Activated naive CD4-positive, alpha-beta T cell treated with anti-CD3 and anti-CD28 coated beads, Interleukin-2, amount 50 U/mL, for 72 hours (primary cell): ENCODE data around the gene NDUFB8. TPM values are rescaled to one million over a fixed set of nuclear protein-coding genes. Genes with fewer than 3 reads are reported as not detected.
"Not testable (repeated sequence)": the region's sequence is repeated elsewhere in the genome, so short reads cannot be mapped to it uniquely, and the experiment has no call there.

Source experiments
- ATAC-seq, 2 donors: fragments of 150-1000 bp; cut with Tn5 transposase; 2 replicates each; pipeline ENCODE4 v1.10.0; 2021; ENCODE audit warnings: mild to moderate bottlenecking in 2 of 2, moderate library complexity in 2 of 2
- DNase-seq, 2 donors: peaks; one replicate each; pipeline ENCODE4 v3.0.0; 2021 to 2022; ENCODE audit warnings: low spot score in 2 of 2
- H3K27ac Mint-ChIP-seq, 2 donors: one replicate each; pipeline ENCODE4 v1.8.0; 2022; ENCODE audit warnings: mild to moderate bottlenecking in 2 of 2, mixed read lengths in 2 of 2
- H3K36me3 Mint-ChIP-seq, 2 donors: one replicate each; pipeline ENCODE4 v1.8.0; 2022; ENCODE audit warnings: mixed read lengths in 2 of 2
- H3K9me3 Mint-ChIP-seq, 2 donors: one replicate each; pipeline ENCODE4 v1.8.0; 2022; ENCODE audit warnings: mixed read lengths in 2 of 2
- total RNA-seq, 2 donors: library from RNA; stranded (reverse); gene quantifications; one replicate each; pipeline ENCODE4 v1.2.3, GENCODE V29; 2022

NDUFB8 gene
- 100 to 1,000 TPM; 326 to 391 TPM for total RNA-seq

DNA sequence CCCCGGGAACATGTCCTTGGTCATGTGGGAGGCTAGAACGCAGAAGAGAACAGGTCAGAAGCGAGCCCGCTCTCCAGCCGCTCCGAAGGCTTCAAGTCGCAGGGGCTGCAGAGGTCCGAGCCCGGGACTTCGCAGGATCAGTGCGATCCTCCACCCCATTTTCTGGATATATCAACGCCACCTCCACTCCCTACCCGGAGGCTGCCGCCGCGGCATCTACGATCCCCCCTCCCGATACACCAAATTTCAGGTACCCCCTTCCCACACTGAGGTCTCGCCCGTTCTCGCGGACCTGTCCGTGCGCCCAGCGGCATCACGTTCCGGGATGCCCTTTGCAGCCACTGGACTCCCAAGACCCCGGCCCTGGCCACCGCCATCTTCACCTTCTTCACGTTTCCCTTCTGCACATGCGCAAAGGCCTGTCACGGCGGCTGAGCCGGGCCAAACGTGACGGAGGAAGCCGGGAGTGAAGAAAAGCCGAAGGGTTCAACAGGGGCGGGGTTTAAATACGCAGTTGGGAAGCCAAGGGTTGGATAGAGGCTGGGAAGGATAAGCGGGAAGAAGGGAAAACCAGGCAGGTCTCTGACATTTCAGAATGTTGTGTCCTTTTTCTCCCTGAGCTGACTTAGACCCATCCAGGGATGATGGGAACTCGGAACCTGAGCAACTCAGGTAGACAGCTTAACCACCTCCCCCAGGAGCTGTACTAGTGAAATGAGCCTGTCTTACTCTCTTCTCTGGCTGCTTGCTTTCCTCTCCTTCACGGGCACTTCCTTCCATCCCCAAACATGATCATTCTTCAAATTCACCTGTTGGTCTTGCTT is at the start of gene NDUFB8:
Gene NDUFB8, minus strand, starts transcription at position 397 of the 824 bp plus-strand sequence. Its CDS starts 20 bp downstream, at position 377.
- Mint-ChIP-seq H3K9me3 (no peaks in the 10 kb centered on the region), H3K27ac (peak within 1 kb of the TSS; percentile 96), H3K36me3 (peaks cover 31 to 35% of the 10 kb centered on the region in 2 donors)
- ATAC-seq (peak; percentile 64 to 78), DNase-seq (peak; percentile 88 to 91)

DNA sequence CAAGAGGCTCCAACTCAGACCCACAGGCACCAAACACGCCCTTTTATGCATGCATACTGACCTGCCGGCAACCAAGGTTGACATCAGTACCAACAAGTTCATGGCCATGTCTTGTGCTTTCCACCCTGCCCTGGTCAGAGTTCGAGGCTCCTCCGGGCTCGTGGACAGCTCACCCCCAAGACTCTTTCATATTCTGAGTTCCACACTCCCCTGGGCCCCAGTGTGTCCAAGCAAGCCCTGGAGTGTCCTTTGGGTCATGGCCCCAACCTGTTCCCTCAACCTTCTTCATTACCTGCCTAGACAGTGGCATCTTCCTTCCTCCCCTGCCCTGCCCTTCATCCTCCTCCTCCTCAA is 46.6 kb upstream of the NDUFB8 start:
- ATAC-seq (no peak), DNase-seq (no peak)
- Mint-ChIP-seq H3K36me3 (no peaks in the 10 kb centered on the region), H3K27ac (no peak overlapping the region), H3K9me3 (no peaks in the 10 kb centered on the region)

DNA sequence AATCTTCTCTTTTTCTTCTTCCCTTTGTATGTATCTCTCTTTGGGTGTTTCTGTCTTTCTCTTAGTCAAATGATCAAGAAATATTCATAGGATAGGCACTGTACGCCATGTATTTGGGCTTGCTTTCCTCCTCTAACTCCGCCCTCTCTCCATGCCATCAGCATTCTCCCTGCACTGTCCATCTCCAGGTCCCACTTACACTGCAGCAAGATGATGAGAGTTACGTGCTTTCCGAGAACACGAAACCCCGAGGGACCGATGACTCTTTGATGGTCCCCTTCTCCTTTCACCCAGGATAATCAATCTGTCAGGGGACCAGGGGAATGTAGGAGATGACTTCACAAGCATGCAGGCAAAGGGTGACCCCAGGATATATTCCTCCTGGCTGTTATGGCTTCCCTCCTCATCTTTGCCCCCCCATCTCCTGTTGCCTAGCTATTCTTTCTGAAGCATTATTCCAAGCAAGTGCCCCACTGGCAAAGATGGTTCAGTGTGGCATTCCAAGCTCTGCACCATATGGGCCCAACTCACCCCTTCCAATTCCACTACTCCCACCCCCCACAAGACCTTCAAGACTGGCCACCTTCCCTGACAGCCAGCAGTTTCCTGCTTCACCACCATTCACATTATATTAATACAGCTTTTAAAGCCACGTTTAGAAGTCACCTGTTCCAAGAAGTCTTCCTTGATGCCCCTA is 46.1 kb upstream of the NDUFB8 start:
- Mint-ChIP-seq H3K36me3 (no peaks in the 10 kb centered on the region), H3K27ac (no peak overlapping the region), H3K9me3 (no peaks in the 10 kb centered on the region)
- no peak for ATAC-seq
- DNase-seq: no peak

DNA sequence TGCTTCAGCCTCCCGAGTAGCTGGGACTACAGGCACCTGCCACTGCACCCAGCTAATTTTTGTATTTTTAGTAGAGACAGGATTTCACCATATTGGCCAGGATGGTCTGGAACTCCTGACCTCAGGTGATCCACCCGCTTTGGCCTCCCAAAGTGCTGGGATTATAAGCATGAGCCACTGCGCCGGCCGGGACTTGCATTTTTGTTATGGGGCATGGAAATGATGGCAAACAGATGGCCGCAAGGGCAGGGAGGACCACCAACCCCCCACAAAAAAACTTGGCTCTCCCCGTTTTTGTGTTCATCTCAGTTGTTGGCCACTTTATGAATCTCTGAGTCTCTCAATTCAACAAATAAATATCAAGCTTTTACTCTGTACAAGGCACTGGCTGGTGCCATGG is 45.5 kb upstream of the NDUFB8 start:
- DNase-seq, ATAC-seq, H3K27ac Mint-ChIP-seq, H3K36me3 Mint-ChIP-seq, H3K9me3 Mint-ChIP-seq: not testable (repeated sequence)

DNA sequence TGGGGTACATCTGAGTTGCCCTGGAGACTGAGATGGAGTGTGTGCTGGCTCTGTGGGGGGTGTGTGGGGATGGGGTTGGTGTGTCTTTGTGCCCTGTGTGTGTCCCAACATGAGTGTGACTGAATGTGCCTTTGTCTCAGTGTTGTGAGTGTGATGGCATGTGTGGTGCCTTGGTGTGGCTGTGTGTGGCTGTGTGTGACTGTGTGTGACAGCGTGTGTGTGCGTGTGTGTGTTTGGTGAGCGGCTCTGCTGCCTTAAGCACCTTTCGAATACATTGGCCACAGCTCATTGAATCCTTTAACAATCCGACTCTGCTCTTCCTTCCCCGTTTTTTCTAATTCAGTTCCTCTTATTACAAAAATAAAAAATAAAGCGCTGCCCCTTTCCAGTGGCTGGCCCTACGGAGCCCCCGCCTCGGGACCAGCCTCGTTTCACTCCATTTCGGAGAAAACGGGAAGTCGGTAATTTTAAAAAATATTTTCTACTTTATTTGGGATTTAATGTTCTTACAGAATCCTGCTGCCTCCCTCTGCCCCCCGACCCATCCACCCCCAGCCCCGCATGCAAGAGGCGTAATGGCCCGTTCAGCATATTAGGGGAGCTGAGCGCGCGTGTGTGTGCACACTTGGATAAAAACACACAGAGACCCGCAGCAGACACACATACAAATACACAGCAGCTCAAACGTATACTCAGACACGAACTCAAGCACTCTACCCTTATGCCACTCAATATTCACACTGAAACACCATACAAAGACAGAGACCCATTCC is 41.6 kb upstream of the NDUFB8 start:
- DNase-seq: no peak
- Mint-ChIP-seq H3K9me3 (no peaks in the 10 kb centered on the region), H3K27ac (no peak overlapping the region), H3K36me3 (no peaks in the 10 kb centered on the region)
- no peak for ATAC-seq

DNA sequence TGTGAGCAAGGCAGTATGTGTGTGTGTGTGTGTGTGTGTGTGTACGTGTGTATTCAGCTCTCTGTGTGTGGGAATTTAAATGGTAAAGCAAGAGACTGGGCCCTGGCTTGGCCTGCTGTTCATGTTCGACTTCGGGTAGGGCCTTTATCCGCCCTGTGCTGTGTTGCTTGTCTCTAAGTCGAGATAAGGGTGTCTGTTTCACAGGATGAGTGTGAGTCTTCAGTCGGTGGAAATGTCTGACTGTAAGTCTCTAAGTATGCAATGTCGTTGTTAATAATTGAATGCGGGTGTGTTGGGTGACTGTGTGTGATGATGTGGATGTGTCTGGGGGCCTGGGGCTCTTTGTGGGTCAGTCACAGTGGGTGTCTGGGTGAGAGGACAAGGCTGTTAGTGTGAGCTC is 40.8 kb upstream of the NDUFB8 start:
- H3K9me3 Mint-ChIP-seq: no peaks in the 10 kb centered on the region
- DNase-seq: no peak
- no peak overlapping the region for H3K27ac Mint-ChIP-seq
- H3K36me3 Mint-ChIP-seq: no peaks in the 10 kb centered on the region
- no peak for ATAC-seq

DNA sequence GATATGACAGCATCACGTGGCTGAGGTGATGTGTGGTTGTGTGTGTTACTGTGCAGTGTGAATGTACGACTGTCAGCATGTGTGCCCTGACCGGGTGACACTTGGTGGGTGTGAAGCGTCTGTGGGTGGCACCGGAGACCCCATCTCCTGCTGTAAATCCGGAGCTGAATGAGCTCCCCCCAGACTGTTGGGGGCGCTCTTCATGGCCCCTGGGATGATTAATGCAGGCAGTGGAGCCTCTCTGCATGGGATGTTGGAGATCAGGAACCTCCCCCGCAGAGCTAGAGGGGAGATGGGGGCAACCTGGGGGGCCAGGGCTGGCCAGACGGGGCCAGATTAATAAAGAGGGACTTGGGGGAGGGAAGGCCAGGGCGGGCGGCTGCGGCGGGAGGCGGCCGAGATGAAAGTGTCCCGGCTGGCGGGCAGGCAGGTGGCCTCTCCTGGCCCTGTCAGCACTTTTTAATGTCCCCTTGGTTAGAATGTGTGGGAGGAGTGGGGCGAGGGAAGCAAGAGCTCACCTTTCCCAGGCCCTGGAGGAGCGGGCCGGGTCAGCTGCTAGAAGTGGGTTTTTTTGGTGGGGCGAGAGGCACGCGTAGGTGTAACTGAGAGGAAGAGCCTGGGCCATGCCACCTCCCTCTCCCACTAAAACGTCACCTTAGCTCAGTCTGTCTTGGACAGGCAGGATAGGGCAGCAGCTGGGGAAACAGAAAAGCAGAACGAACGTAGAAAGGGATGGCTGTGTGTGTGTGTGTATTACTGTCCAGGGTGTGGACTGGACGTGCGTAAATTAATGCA is 40.2 kb upstream of the NDUFB8 start:
- ATAC-seq (peak; percentile 11 to 48), DNase-seq (no peak)
- Mint-ChIP-seq H3K27ac (no peak overlapping the region), H3K36me3 (no peaks in the 10 kb centered on the region), H3K9me3 (no peaks in the 10 kb centered on the region)

DNA sequence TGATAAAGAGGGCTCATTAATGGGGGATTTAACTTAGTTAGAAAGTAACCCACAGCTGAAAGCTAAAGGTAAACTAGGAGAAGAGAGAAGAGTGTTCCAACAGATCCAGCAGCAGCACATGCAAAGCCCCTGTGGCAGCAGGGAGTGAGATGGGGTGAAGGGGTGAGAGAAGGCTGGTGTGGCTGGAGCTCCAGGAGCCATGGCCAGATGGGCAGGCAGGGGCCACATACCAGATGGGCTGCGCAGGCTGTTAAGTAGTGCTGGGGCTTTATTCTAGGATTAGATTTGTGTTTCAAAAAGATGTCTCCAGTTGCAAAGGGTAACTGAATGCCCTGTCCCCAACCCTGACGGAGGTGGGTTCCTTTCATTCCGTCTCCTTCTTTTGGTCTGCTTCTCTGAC is 39.2 kb upstream of the NDUFB8 start:
- no peak overlapping the region for H3K27ac Mint-ChIP-seq
- DNase-seq (no peak), ATAC-seq (no peak)
- no peaks in the 10 kb centered on the region for H3K9me3 Mint-ChIP-seq
- H3K36me3 Mint-ChIP-seq: no peaks in the 10 kb centered on the region

DNA sequence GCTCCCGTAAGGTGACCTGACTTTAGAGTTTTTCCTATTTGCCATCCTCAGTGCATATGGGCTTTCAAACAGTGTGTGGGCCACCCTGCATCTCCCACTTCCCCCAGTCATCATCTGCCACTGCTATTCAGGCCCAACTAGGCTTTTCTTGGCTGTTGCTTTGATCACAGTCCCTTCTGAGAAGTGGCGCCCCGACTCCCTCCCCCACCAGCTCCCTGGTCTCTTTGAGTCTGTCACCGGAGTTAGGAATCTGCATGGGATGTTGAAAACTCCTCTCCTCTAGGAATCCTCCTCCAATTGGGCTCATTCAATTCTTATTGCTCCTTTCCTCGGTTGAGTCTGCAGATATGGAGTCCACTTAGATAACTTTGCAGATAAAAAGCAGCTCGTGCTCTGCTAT is 38.2 kb upstream of the NDUFB8 start:
- Mint-ChIP-seq H3K27ac (no peak overlapping the region), H3K36me3 (no peaks in the 10 kb centered on the region), H3K9me3 (no peaks in the 10 kb centered on the region)
- DNase-seq (no peak), ATAC-seq (no peak)

DNA sequence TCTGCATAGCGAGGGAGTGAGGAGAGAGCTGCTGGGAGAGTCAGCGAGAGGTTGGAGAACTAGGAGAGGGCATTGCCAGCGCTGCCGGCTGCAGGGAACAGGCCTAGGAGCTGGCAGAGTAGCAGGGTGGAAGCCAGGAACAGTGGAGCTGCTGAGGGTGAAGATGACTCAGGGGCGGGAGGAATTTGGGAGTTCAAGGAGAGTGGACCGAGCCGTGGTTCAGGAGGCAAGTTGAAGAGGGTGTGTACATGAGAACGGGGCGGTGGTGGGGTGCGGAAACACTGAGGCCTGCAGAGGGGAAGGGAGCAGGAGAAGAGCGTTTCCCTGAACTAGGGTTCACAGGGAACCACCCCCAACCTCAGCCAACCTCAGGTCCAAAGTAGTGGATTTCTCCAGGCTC is 37.6 kb upstream of the NDUFB8 start:
- no peak for DNase-seq
- no peaks in the 10 kb centered on the region for H3K9me3 Mint-ChIP-seq
- H3K27ac Mint-ChIP-seq: no peak overlapping the region

DNA sequence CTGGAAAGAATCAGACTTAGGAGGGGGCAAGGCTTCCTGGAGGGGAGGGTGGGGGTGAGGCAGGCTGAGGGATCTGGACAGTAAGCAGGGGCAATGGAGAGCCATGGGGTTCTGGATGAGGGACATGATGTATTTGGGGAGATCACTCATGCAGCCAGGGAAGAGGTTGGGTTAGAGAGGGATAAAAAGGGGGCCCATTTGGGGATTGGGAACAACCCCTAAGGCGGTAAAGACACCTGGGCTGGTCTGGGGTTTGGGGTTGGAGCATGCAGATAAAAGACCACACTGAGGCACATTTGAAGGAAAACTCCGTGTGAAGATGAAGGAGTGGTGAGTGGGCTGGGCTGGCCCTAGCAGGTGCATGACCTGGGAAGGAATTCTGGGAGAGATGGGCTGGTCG is 36.9 kb upstream of the NDUFB8 start:
- ATAC-seq (no peak), DNase-seq (no peak)
- Mint-ChIP-seq H3K36me3 (peaks cover 0 to under 1% of the 10 kb centered on the region in 2 donors), H3K9me3 (no peaks in the 10 kb centered on the region), H3K27ac (no peak overlapping the region)

More for the DNA sequence above, 37.6 kb upstream of the NDUFB8 start:
- ATAC-seq: no peak
- H3K36me3 Mint-ChIP-seq: no peaks in the 10 kb centered on the region

DNA sequence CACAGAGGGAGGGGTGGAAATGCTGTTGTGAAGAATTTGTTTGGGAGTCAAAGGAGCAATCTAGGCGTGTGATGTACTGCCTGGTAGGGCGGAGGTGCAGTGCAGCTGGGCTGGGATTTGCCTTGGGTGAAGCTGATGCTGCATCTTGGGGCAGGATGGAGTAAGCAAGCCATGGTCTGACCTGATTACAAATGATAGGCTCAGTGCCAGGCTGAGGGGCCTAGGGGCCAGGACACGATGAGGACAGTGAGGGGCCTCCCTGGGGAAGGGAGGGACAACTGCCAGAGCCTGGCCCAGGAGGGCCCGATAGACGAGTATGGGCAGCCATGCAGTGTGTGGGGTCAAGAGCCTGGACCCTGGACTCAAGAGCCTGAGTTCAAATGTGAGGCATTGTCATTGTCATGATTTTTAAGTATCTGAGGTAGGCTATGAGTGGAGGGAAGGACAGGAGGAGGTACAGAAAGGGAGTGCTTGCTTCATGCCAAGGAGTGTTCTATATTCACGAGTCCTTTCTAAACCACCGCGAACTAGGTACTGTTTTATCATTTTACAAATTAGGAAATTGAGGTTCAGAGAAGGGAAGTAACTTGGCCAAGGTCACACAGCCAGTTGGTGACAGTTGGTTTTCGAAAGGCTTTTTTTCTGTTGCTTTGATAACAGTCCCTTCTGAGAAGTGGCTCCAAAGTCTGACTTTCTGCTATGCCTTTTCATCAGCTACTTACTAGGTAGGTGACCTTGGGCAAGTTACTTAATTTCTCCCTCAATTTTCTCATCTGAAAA is 35.7 kb upstream of the NDUFB8 start:
- H3K36me3 Mint-ChIP-seq: peaks cover 0 to 10% of the 10 kb centered on the region in 2 donors
- H3K27ac Mint-ChIP-seq: no peak overlapping the region
- DNase-seq (no peak), ATAC-seq (no peak)
- no peaks in the 10 kb centered on the region for H3K9me3 Mint-ChIP-seq

DNA sequence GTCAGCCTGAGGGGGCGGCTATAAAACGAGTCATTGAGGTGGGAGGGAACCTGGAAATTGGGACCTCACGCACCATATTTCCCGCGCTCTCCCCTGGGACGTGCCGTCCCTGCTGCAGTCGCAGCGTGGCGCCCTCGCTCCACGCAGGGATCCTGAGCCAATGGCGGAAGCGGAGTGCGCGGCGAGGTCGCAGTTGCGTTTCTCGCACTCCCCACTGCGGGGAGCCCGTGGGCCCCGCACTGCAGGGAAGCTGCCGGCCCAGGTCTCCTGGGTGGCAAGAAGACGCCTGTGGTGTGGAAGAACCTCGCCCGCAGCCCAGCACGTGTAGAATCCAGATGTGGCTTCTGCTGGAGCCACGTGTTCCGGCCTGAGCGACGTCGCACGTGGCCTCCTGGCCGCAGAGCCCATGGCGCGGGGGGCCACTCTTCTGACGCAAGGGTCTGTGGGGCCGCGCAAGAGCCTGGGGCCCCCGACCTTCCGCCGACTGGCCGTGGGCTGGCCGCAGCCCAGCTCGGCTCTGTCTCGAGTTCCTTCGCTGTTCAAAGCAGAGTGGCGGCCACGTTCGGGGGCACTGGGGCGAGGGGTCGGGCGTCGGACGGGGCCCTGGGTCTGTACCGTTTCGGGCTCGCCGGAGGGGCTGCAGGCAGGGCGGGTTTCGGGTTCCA is 32.5 kb upstream of the NDUFB8 start:
- H3K36me3 Mint-ChIP-seq: peaks cover 0 to 12% of the 10 kb centered on the region in 2 donors
- no peak overlapping the region for H3K27ac Mint-ChIP-seq
- ATAC-seq (peak; percentile 82 to 91), DNase-seq (peak in 1 of 2 donors; percentile 84)
- H3K9me3 Mint-ChIP-seq: no peaks in the 10 kb centered on the region

DNA sequence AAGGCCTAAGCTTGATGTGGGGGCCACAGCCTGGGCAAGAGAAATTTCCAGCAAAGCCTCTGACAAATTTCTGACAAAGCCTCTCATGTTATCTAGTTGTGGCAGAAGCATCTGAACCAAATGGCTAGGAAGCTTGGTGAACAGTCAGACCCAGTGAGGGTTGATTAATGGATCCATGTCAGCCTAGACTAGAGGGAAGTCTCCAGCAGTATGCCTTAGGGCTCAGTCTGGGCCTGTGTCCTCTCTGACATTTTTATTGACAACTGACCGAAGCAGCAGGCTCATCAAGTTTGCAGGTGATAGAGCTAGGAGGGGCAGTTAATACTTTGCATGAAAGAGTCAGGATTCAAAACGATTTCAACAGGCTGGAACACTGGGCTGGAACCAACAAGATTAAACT is 31.3 kb upstream of the NDUFB8 start:
- H3K27ac Mint-ChIP-seq: no peak overlapping the region
- H3K9me3 Mint-ChIP-seq: no peaks in the 10 kb centered on the region
- DNase-seq (no peak), ATAC-seq (no peak)
- H3K36me3 Mint-ChIP-seq: peaks cover 0 to 12% of the 10 kb centered on the region in 2 donors

DNA sequence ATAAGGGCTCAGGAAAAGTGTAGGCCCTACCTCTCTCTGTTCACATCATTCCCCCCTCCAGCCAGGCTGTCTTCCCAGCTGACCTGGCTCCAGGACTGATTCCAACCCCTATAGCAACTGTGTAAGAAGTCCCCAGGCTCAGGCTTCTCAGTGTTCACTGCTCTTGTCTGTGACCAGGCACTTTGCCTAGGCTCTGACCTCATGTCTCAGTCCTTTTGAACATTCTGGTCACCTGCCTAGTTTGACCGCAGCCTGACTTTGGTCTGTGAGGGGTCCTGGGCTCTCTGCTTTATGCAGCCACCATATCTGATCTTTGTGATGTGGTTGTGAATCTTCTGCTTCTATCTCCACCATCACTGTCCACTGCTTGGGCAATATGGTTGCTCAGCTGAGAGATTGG is 30.6 kb upstream of the NDUFB8 start:
- H3K27ac Mint-ChIP-seq: no peak overlapping the region

More for the DNA sequence above, 30.6 kb upstream of the NDUFB8 start:
- ATAC-seq: no peak
- Mint-ChIP-seq H3K9me3 (no peaks in the 10 kb centered on the region), H3K36me3 (peaks cover 0 to 12% of the 10 kb centered on the region in 2 donors)
- DNase-seq: no peak
